PC-3 (cell line): ENCODE data around the gene ATP8B3.

Experiments
- CTCF ChIP-seq: fragments of 300-600 bp; sonication (generic); conservative IDR thresholded peaks from 2 replicates; pipeline ENCODE4 v1.5.1; 2017; ENCODE audit warnings: antibody characterized with exemption, low read depth, mild to moderate bottlenecking, low read length
- EZH2 ChIP-seq: fragments of 300-600 bp; sonication (generic); IDR thresholded peaks from one replicate; pipeline ENCODE4 v1.6.1; 2017; ENCODE audit warnings: antibody characterized with exemption, mild to moderate bottlenecking, low read length; ENCODE audit not compliant: unreplicated experiment

DNA sequence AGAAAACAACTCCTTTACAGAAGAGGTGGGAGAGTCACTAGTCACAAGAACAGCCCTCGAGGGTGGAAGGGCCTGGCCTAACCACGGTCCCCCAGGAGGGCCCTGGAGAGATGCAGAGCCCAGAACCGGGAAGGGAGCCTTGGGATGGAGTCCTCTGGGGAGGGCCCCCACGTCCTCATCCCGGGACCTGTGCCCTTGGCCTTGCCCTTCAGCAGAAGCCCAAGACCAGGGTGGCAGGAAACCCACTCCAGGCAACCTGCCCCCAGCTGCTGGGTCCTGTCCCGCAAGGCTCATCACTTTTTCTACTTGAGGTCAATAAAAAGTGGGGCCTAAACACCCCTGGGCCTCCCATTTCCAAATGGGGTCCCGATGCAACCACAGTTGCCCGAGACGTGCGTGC, 2.3 kb upstream of the ATP8B3 start:
- TF ChIP-seq CTCF, result no peak
- no peak for TF ChIP-seq EZH2
